HUDEP-2 (cell line): ENCODE data around the gene SPEN.
"Not testable (repeated sequence)": the region's sequence is repeated elsewhere in the genome, so short reads cannot be mapped to it uniquely, and the experiment has no call there.

Source experiments
- DNase-seq, 76 experiments: peaks; one replicate each; lab custom pipeline; 2025; ENCODE audit not compliant: unreplicated experiment in 76 of 76; lab: John Stamatoyannopoulos, UW

SPEN gene

GRCh38 chr1:15833069-15833679 is 14.3 kb upstream of the SPEN start:
- no peak for DNase-seq

- DNase-seq = peak in 1 of 76 experiments; percentile 43
Observed at GRCh38 chr1:15833842-15834405, 13.6 kb upstream of the SPEN start.

GRCh38 chr1:15834406-15835204 is 12.9 kb upstream of the SPEN start:
- peak in 75 of 76 experiments; percentile 29 to 93 (median 83) for DNase-seq

- peak in 14 of 76 experiments; percentile 33 to 77 (median 50) for DNase-seq
Observed at GRCh38 chr1:15835205-15835740, 12.2 kb upstream of the SPEN start.

GRCh38 chr1:15835741-15836510 is 11.6 kb upstream of the SPEN start:
- DNase-seq = peak; percentile 32 to 99 (median 97)

- not testable (repeated sequence) for DNase-seq
Observed at GRCh38 chr1:15836511-15836771, 11.1 kb upstream of the SPEN start.

- DNase-seq = peak in 52 of 76 experiments; percentile 4 to 68 (median 38)
Observed at GRCh38 chr1:15836772-15837669, 10.5 kb upstream of the SPEN start.

GRCh38 chr1:15837931-15838330 is 9.6 kb upstream of the SPEN start:
- no peak for DNase-seq

GRCh38 chr1:15838721-15839120 is 8.8 kb upstream of the SPEN start:
- no peak for DNase-seq

- DNase-seq = no peak
Observed at GRCh38 chr1:15843826-15844572, 3.5 kb upstream of the SPEN start.

GRCh38 chr1:15846056-15846455 is 1.5 kb upstream of the SPEN start:
- DNase-seq = not testable (repeated sequence)

- DNase-seq = peak in 3 of 76 experiments; percentile 38 to 59 (median 53)
Observed at GRCh38 chr1:15847893-15848142, 311 bp downstream of the SPEN start.

GRCh38 chr1:15848143-15848928 is 829 bp downstream of the SPEN start:
- peak in 28 of 76 experiments; percentile 4 to 59 (median 22) for DNase-seq

GRCh38 chr1:15848929-15849774 is 1.6 kb downstream of the SPEN start:
- peak in 69 of 76 experiments; percentile 8 to 74 (median 50) for DNase-seq

- peak in 63 of 76 experiments; percentile 5 to 71 (median 35) for DNase-seq
Observed at GRCh38 chr1:15849775-15850324, 2.3 kb downstream of the SPEN start.

GRCh38 chr1:15850471-15851001 is 3.0 kb downstream of the SPEN start:
- peak in 1 of 76 experiments; percentile 21 for DNase-seq
